HepG2 (cell line): Measurements from ENCODE around the gene NCDN. TPM values are rescaled to one million over a fixed set of nuclear protein-coding genes. Genes with fewer than 3 reads are reported as not detected.

Experiments
- CEBPB ChIP-seq: IDR thresholded peaks from 2 replicates; pipeline ENCODE4 v1.6.1; 2011; ENCODE audit warnings: low read depth, low read length, improper control_type of control experiment, borderline replicate concordance
- CTCF ChIP-seq: sonication (generic); formaldehyde crosslinking; IDR thresholded peaks from 2 replicates; pipeline ENCODE4 v1.5.0; 2020; ENCODE audit warnings: mild to moderate bottlenecking, missing genetic modification reagents, moderate library complexity
- FOSL1 ChIP-seq: sonication (generic); formaldehyde crosslinking; IDR thresholded peaks from 2 replicates; pipeline ENCODE4 v1.9.0; 2021; ENCODE audit warnings: missing genetic modification reagents, borderline replicate concordance
- GABPB1 ChIP-seq: IDR thresholded peaks from 2 replicates; pipeline ENCODE4 v1.6.1; 2016; ENCODE audit warnings: mild to moderate bottlenecking, missing genetic modification reagents, moderate library complexity, missing compliant biosample characterization
- HOXA5 ChIP-seq: sonication (generic); formaldehyde crosslinking; IDR thresholded peaks from 2 replicates; pipeline ENCODE4 v1.4.0; 2020; ENCODE audit warnings: missing genetic modification reagents
- ISL2 ChIP-seq: sonication (generic); formaldehyde crosslinking; IDR thresholded peaks from 2 replicates; pipeline ENCODE4 v1.5.0; 2020; ENCODE audit warnings: missing genetic modification reagents
- RAD21 ChIP-seq: fragments of 450-650 bp; formaldehyde crosslinking; IDR thresholded peaks from 2 replicates; pipeline ENCODE4 v1.5.0; 2020; ENCODE audit warnings: mild to moderate bottlenecking
- SOX13 ChIP-seq, 3 experiments: fragments of 450-650 bp in 1 of 3; sonication (generic) in 1 of 3; formaldehyde crosslinking in 1 of 3; IDR thresholded peaks in 2 of 3; conservative IDR thresholded peaks in 1 of 3; 2 replicates each; pipeline versions ENCODE4 v1.5.0 to v1.6.1; 2016 to 2020; ENCODE audit warnings: antibody characterized with exemption in 1 of 3, mild to moderate bottlenecking in 1 of 3, missing compliant biosample characterization in 1 of 3, missing genetic modification reagents in 1 of 3, moderate library complexity in 1 of 3
- ZBTB10 ChIP-seq: sonication (generic); formaldehyde crosslinking; IDR thresholded peaks from 2 replicates; pipeline ENCODE4 v1.4.0; 2020; ENCODE audit warnings: missing genetic modification reagents, borderline replicate concordance
- ZFX ChIP-seq: sonication (generic); formaldehyde crosslinking; IDR thresholded peaks from 2 replicates; pipeline ENCODE4 v1.4.0; 2020; ENCODE audit warnings: mild to moderate bottlenecking, low read depth, missing genetic modification reagents, moderate library complexity
- ZNF430 ChIP-seq: sonication (generic); formaldehyde crosslinking; IDR thresholded peaks from 2 replicates; pipeline ENCODE4 v1.9.0; 2021; ENCODE audit warnings: mild to moderate bottlenecking, missing genetic modification reagents
- ZNF878 ChIP-seq: sonication (generic); formaldehyde crosslinking; IDR thresholded peaks from 2 replicates; pipeline ENCODE4 v1.8.1; 2023; ENCODE audit warnings: mild to moderate bottlenecking, missing genetic modification reagents, moderate library complexity
- polyA plus RNA-seq, 8 experiments: library from polyadenylated mRNA; depleted of rRNA in 3 of 8; stranded (reverse) in 7 of 8; unstranded in 1 of 8; fragments of >200 nt; fragmentation: Illumina TruSeq in 4 of 8; extraction: Trizol in 4 of 8; gene quantifications; 2 replicates each; pipeline versions ENCODE4 v1.2.1 to v1.2.3, GENCODE V29; 2011 to 2016; ENCODE audit warnings: low read depth in 4 of 8, missing spikeins in 1 of 8, mixed read lengths in 1 of 8; ENCODE audit not compliant: insufficient read depth in 1 of 8
- total RNA-seq, 5 experiments: library from RNA; depleted of rRNA; stranded (reverse); fragments of >200 nt; fragmentation: Illumina TruSeq; extraction: Trizol; gene quantifications; 2 replicates each; pipeline ENCODE4 v1.2.3, GENCODE V29; 2016; ENCODE audit warnings: low read depth in 1 of 5

Gene NCDN
- total and polyA plus RNA-seq, 2 of the 13 experiments (the other 11 are each of a cell fraction or from before 2014, with no cell fraction given): 6.6 to 9.3 TPM

GRCh38 chr1:35544976-35545375 is 12.6 kb upstream of the NCDN start (continued):
- peak; percentile 87 for TF ChIP-seq CTCF (CRISPR knock-in tag)
- no peak for TF ChIP-seq ZBTB10
- TF ChIP-seq CEBPB: peak; percentile 95
- 0 out of 2 replicates have a peak, but pooled peaks have one; percentile 42 for TF ChIP-seq ZNF430 (CRISPR knock-in tag)
- peak; percentile 34; the same call in 1 of the 2 replicates for TF ChIP-seq ZFX
- TF ChIP-seq FOSL1 (CRISPR knock-in tag): no peak
- TF ChIP-seq RAD21: peak; percentile 70
- no peak for TF ChIP-seq ZNF878 (CRISPR knock-in tag)
- TF ChIP-seq ISL2 (CRISPR knock-in tag): no peak
- no peak for TF ChIP-seq SOX13 (IDR thresholded peaks at IDR 0.05)
- TF ChIP-seq SOX13 (CRISPR knock-in tag; conservative IDR thresholded peaks at IDR 0.05 in 1 of 2, IDR thresholded peaks at IDR 0.05 in 1 of 2): peak in 1 of 2 experiments; percentile 26; a peak in 1 of 4 replicates
- TF ChIP-seq GABPB1: no peak
- TF ChIP-seq HOXA5 (CRISPR knock-in tag): no peak
